GM23248 (cell line): ENCODE results near the gene RALGPS1.

Experiments
- EZH2 ChIP-seq: fragments of 200-600 bp; sonication (generic); IDR thresholded peaks from 2 replicates; pipeline ENCODE4 v1.6.1; 2018; ENCODE audit warnings: antibody characterized with exemption, mild to moderate bottlenecking; ENCODE audit not compliant: insufficient read depth, poor library complexity, severe bottlenecking
- EZH2phosphoT487 ChIP-seq: fragments of 200-600 bp; sonication (generic); IDR thresholded peaks from 2 replicates; pipeline ENCODE4 v1.6.1; 2018; ENCODE audit warnings: antibody characterized with exemption, moderate library complexity, mild to moderate bottlenecking, low read depth; ENCODE audit not compliant: insufficient read depth

- TF ChIP-seq EZH2, result no peak
- TF ChIP-seq EZH2phosphoT487, result no peak
These were observed 257.6 kb downstream of the RALGPS1 start for GRCh38 chr9:127172066-127172707.
